ENCODE results near the gene RABGAP1L.

- no peak for TF ChIP-seq MYC (IDR thresholded peaks at IDR 0.05; ENCODE audit: low read depth, low read length)
- no peak for TF ChIP-seq POLR2AphosphoS5 (IDR thresholded peaks at IDR 0.05; ENCODE audit: insufficient read depth, low read depth, low read length)
- no peak for TF ChIP-seq CTCF (IDR thresholded peaks at IDR 0.05; ENCODE audit: extremely low read depth in 1 of 2, insufficient read depth in 1 of 2, low read depth in 1 of 2, low read length in 2 of 2)
- no peak for TF ChIP-seq EZH2 (IDR thresholded peaks at IDR 0.05; ENCODE audit: borderline replicate concordance, low read depth, low read length, severe bottlenecking)
- no peak for TF ChIP-seq POLR2A (IDR thresholded peaks at IDR 0.05; ENCODE audit: low read depth, low read length)
- no peak for TF ChIP-seq GATA2 (IDR thresholded peaks at IDR 0.05; ENCODE audit: insufficient read depth, insufficient read length, low read depth, low read length)
Observed at GRCh38 chr1:174902531-174903099, 743.3 kb downstream of the RABGAP1L start.

Measured in endothelial cell of umbilical vein (primary cell).